ENCODE results near the gene DENND4A. TPM values are rescaled to one million over a fixed set of nuclear protein-coding genes. Genes with fewer than 3 reads are reported as not detected.

The DENND4A gene
- total and polyA plus RNA-seq, 4 donors, result 3.3 to 41.3 (median 18.1) TPM

- DNase-seq, result no peak
- Histone ChIP-seq H3K4me3 (ENCODE audit: low read length in 2 of 2) (no peak overlapping the region), H3K9me3 (ENCODE audit: control insufficient read depth, low read length) (no peaks in the 10 kb centered on the region), H3K36me3 (ENCODE audit: control insufficient read depth in 1 of 2, insufficient read depth in 2 of 2, low read length in 1 of 2) (peaks cover 0 to 1% of the 10 kb centered on the region in 2 donors), H3K4me1 (ENCODE audit: control insufficient read depth in 1 of 2, insufficient read depth in 2 of 2, low read length in 2 of 2) (no peaks in the 10 kb centered on the region), H3K27me3 (ENCODE audit: control insufficient read depth in 1 of 2, insufficient read depth in 2 of 2, low read length in 1 of 2) (no peaks in the 10 kb centered on the region), H3K27ac (ENCODE audit: low read depth in 1 of 2, low read length in 2 of 2) (no peak overlapping the region)
- intact Hi-C loops (cut with DNase I), result no loop called here
- no peak for ATAC-seq (ENCODE audit: low FRiP score)
- 78 to 80% methylated on average over 2 of the region's 2 CpGs for WGBS, 2 donors
Measured at GRCh38 chr15:65761210-65761926, 30.7 kb downstream of the DENND4A start.

- Histone ChIP-seq H3K27me3 (ENCODE audit: control insufficient read depth in 1 of 2, insufficient read depth in 2 of 2, low read length in 1 of 2) (no peaks in the 10 kb centered on the region), H3K4me1 (ENCODE audit: control insufficient read depth in 1 of 2, insufficient read depth in 2 of 2, low read length in 2 of 2) (no peaks in the 10 kb centered on the region), H3K4me3 (ENCODE audit: low read length in 2 of 2) (no peak overlapping the region), H3K9me3 (ENCODE audit: control insufficient read depth, low read length) (no peaks in the 10 kb centered on the region), H3K27ac (ENCODE audit: low read depth in 1 of 2, low read length in 2 of 2) (no peak overlapping the region), H3K36me3 (ENCODE audit: control insufficient read depth in 1 of 2, insufficient read depth in 2 of 2, low read length in 1 of 2) (peaks cover 0 to 1% of the 10 kb centered on the region in 2 donors)
- DNase-seq (no peak), ATAC-seq (ENCODE audit: low FRiP score) (no peak)
- WGBS, 2 donors, result 90 to 95% methylated on average over 5 of the region's 5 CpGs
- intact Hi-C loops (cut with DNase I), result no loop called here
Measured at GRCh38 chr15:65759441-65759840, 32.7 kb downstream of the DENND4A start.

DNA sequence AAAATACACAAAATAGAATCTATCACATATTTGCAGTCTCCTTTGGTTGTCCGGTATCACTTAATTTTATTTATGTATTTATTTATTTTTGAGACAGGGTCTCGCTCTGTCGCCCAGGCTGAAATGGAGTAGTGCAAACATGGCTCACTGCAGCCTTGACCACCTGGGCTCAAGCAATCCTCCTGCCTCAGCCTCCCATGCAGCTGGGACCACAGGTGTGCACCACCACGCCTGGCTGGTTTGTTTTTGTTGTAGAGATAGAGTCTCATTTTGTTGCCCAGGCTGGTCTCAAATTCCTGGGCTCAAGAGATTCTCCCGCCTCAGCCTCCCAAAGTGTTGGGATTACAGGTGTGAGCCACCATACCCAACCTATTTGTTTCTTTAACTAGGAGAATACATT lies 33.9 kb downstream of the DENND4A start:
- H3K4me1 ChIP-seq (ENCODE audit: control insufficient read depth in 1 of 2, insufficient read depth in 2 of 2, low read length in 2 of 2), result no peaks in the 10 kb centered on the region
- no peaks in the 10 kb centered on the region for H3K27me3 ChIP-seq (ENCODE audit: control insufficient read depth in 1 of 2, insufficient read depth in 2 of 2, low read length in 1 of 2)
- H3K27ac ChIP-seq (ENCODE audit: low read depth in 1 of 2, low read length in 2 of 2), result no peak overlapping the region
- ATAC-seq (ENCODE audit: low FRiP score), result no peak
- no peak overlapping the region for H3K4me3 ChIP-seq (ENCODE audit: low read length in 2 of 2)
- WGBS, 2 donors, result 97 to 98% methylated on average over 5 of the region's 5 CpGs
- DNase-seq, result no peak
- H3K9me3 ChIP-seq (ENCODE audit: control insufficient read depth, low read length), result no peaks in the 10 kb centered on the region
- intact Hi-C loops (cut with DNase I), result no loop called here
- H3K36me3 ChIP-seq (ENCODE audit: control insufficient read depth in 1 of 2, insufficient read depth in 2 of 2, low read length in 1 of 2), result peaks cover 0 to 1% of the 10 kb centered on the region in 2 donors

GRCh38 chr15:65757256-65757655 lies 34.8 kb downstream of the DENND4A start:
- no peaks in the 10 kb centered on the region for H3K27me3 ChIP-seq (ENCODE audit: control insufficient read depth in 1 of 2, insufficient read depth in 2 of 2, low read length in 1 of 2)
- whole genome bisulfite sequencing, 2 donors, result 97 to 98% methylated on average over 2 of the region's 2 CpGs
- no peak for DNase-seq
- no peaks in the 10 kb centered on the region for H3K9me3 ChIP-seq (ENCODE audit: control insufficient read depth, low read length)
- H3K27ac ChIP-seq (ENCODE audit: low read depth in 1 of 2, low read length in 2 of 2), result no peak overlapping the region
- H3K36me3 ChIP-seq (ENCODE audit: control insufficient read depth in 1 of 2, insufficient read depth in 2 of 2, low read length in 1 of 2), result peaks cover 0 to 1% of the 10 kb centered on the region in 2 donors
- intact Hi-C loops (cut with DNase I), result no loop called here
- no peak overlapping the region for H3K4me3 ChIP-seq (ENCODE audit: low read length in 2 of 2)
- H3K4me1 ChIP-seq (ENCODE audit: control insufficient read depth in 1 of 2, insufficient read depth in 2 of 2, low read length in 2 of 2), result no peaks in the 10 kb centered on the region
- ATAC-seq (ENCODE audit: low FRiP score), result no peak

DNA sequence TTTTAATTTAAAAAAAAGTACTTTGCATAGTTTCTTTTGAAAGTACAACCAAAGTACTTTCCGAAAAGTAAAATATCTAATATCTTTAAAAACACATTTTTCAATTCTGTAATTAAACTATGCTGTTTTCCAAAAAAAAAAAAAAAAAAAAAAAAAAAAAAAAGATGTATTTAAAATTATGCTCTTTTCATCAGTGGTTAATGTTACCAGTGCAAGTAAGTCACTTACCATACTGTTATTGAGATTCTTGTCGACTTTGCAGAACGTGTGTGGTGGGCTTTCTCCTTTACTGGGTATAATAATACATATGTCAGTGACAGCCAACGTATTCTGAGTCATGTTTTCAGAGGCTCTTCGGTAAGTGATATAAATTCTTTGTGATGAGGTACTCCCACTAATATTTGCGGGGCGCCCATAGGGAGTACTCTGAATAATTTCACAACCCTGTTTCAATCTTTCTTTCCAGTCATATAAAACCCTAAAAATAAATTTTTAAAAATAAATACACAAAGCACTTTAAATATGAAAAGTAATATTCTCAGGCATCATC lies 39.9 kb downstream of the DENND4A start:
- Histone ChIP-seq H3K4me3 (ENCODE audit: low read length in 2 of 2) (no peak overlapping the region), H3K27ac (ENCODE audit: low read depth in 1 of 2, low read length in 2 of 2) (no peak overlapping the region), H3K9me3 (ENCODE audit: control insufficient read depth, low read length) (no peaks in the 10 kb centered on the region), H3K36me3 (ENCODE audit: control insufficient read depth in 1 of 2, insufficient read depth in 2 of 2, low read length in 1 of 2) (no peaks in the 10 kb centered on the region), H3K27me3 (ENCODE audit: control insufficient read depth in 1 of 2, insufficient read depth in 2 of 2, low read length in 1 of 2) (no peaks in the 10 kb centered on the region), H3K4me1 (ENCODE audit: control insufficient read depth in 1 of 2, insufficient read depth in 2 of 2, low read length in 2 of 2) (no peaks in the 10 kb centered on the region)
- ATAC-seq (ENCODE audit: low FRiP score) (no peak), DNase-seq (no peak)
- intact Hi-C loops (cut with DNase I), result no loop called here
- 71 to 73% methylated on average over 7 of the region's 7 CpGs for WGBS, 2 donors

DNA sequence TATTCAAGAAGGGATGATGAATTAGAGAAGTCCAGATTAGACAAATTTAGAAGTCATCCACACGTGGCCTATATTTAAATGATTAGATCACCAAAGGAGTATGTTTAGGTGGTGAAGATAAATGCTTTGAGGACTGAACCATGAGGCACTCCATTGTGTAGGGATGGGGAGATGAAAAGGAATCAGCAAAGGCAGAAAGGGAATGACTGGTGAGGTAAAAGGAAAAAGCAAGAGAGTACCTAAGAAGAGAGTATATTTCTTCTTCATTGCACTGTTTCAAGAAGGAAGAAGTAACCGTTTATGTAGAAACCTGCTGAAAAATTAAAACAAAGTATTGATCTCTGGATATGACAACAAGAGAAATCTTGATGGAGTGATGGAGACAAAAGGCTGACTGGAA lies 40.7 kb downstream of the DENND4A start:
- ATAC-seq (ENCODE audit: low FRiP score), result no peak
- 80 to 84% methylated on average over 2 of the region's 2 CpGs for WGBS, 2 donors
- DNase-seq, result no peak
- H3K9me3 ChIP-seq (ENCODE audit: control insufficient read depth, low read length), result no peaks in the 10 kb centered on the region
- H3K27me3 ChIP-seq (ENCODE audit: control insufficient read depth in 1 of 2, insufficient read depth in 2 of 2, low read length in 1 of 2), result no peaks in the 10 kb centered on the region
- H3K4me3 ChIP-seq (ENCODE audit: low read length in 2 of 2), result no peak overlapping the region
- intact Hi-C loops (cut with DNase I), result no loop called here
- H3K36me3 ChIP-seq (ENCODE audit: control insufficient read depth in 1 of 2, insufficient read depth in 2 of 2, low read length in 1 of 2), result no peaks in the 10 kb centered on the region
- no peaks in the 10 kb centered on the region for H3K4me1 ChIP-seq (ENCODE audit: control insufficient read depth in 1 of 2, insufficient read depth in 2 of 2, low read length in 2 of 2)
- H3K27ac ChIP-seq (ENCODE audit: low read depth in 1 of 2, low read length in 2 of 2), result no peak overlapping the region

DNA sequence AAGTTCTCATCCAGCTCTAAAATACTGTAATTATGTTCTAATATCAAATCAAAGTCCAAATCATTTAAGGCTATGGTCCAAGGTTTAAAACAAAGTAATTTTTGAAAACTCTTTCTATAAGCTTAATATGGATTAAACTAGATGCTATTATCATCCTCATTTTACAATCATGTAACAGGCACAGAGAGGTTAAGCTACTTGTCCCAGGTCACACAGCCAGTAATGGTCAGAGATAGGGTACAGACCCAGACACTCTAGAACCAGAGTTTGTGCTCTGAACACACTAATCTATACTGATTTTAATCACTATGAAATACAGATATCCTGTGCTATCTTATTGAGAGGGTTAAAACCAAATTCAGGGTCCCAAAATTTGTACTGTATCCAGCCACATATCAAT lies 44.8 kb downstream of the DENND4A start:
- Histone ChIP-seq H3K4me3 (ENCODE audit: low read length in 2 of 2) (no peak overlapping the region), H3K36me3 (ENCODE audit: control insufficient read depth in 1 of 2, insufficient read depth in 2 of 2, low read length in 1 of 2) (no peaks in the 10 kb centered on the region), H3K9me3 (ENCODE audit: control insufficient read depth, low read length) (no peaks in the 10 kb centered on the region), H3K27ac (ENCODE audit: low read depth in 1 of 2, low read length in 2 of 2) (no peak overlapping the region), H3K4me1 (ENCODE audit: control insufficient read depth in 1 of 2, insufficient read depth in 2 of 2, low read length in 2 of 2) (no peaks in the 10 kb centered on the region), H3K27me3 (ENCODE audit: control insufficient read depth in 1 of 2, insufficient read depth in 2 of 2, low read length in 1 of 2) (no peaks in the 10 kb centered on the region)
- DNase-seq, result no peak
- intact Hi-C loops (cut with DNase I), result no loop called here
- ATAC-seq (ENCODE audit: low FRiP score), result no peak

DNA sequence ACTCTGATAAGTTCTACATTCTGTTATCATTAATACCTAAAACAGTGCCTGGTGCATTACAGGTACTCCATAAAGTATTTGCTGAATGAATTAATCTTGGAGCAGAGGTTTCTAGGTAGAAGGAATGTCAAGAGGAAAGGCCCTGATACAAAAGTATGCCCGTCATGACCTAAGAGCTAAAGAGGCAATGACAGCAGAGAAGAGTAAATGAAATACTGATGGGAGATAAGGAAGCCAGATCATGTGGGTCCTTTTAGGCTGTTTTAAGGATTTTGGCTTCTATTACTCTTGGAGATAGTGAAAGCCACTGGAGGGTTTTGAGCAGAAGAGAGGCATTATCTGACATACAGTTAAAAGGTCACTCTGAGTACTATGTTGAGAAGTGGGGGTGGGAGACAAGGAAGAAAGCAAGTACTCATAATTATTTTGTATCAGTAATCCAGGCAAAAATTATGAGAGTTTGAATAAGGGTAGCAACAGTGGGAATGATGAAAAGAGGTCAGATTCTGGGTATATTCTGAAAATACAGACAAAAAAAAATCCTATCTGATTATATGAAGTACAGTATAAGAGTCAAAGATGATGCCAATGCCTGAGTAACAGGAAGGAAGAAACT lies 48.3 kb downstream of the DENND4A start:
- Histone ChIP-seq H3K9me3 (ENCODE audit: control insufficient read depth, low read length) (no peaks in the 10 kb centered on the region), H3K36me3 (ENCODE audit: control insufficient read depth in 1 of 2, insufficient read depth in 2 of 2, low read length in 1 of 2) (no peaks in the 10 kb centered on the region), H3K4me3 (ENCODE audit: low read length in 2 of 2) (no peak overlapping the region), H3K27ac (ENCODE audit: low read depth in 1 of 2, low read length in 2 of 2) (no peak overlapping the region), H3K4me1 (ENCODE audit: control insufficient read depth in 1 of 2, insufficient read depth in 2 of 2, low read length in 2 of 2) (no peaks in the 10 kb centered on the region), H3K27me3 (ENCODE audit: control insufficient read depth in 1 of 2, insufficient read depth in 2 of 2, low read length in 1 of 2) (no peaks in the 10 kb centered on the region)
- DNase-seq (no peak), ATAC-seq (ENCODE audit: low FRiP score) (no peak)
- intact Hi-C loops (cut with DNase I), result no loop called here
- WGBS, 2 donors, result 85 to 89% methylated on average over 1 of the region's 1 CpG

- H3K9me3 ChIP-seq (ENCODE audit: control insufficient read depth, low read length), result no peaks in the 10 kb centered on the region
- DNase-seq, result no peak
- no peak overlapping the region for H3K27ac ChIP-seq (ENCODE audit: low read depth in 1 of 2, low read length in 2 of 2)
- H3K36me3 ChIP-seq (ENCODE audit: control insufficient read depth in 1 of 2, insufficient read depth in 2 of 2, low read length in 1 of 2), result no peaks in the 10 kb centered on the region
- WGBS, 2 donors, result 93 to 95% methylated on average over 5 of the region's 5 CpGs
- H3K27me3 ChIP-seq (ENCODE audit: control insufficient read depth in 1 of 2, insufficient read depth in 2 of 2, low read length in 1 of 2), result no peaks in the 10 kb centered on the region
- no peak for ATAC-seq (ENCODE audit: low FRiP score)
- no peaks in the 10 kb centered on the region for H3K4me1 ChIP-seq (ENCODE audit: control insufficient read depth in 1 of 2, insufficient read depth in 2 of 2, low read length in 2 of 2)
- intact Hi-C loops (cut with DNase I), result no loop called here
- no peak overlapping the region for H3K4me3 ChIP-seq (ENCODE audit: low read length in 2 of 2)
Measured at GRCh38 chr15:65740148-65740547, 51.9 kb downstream of the DENND4A start.
